ENCODE measurements around the gene SRMS. TPM values are rescaled to one million over a fixed set of nuclear protein-coding genes. Genes with fewer than 3 reads are reported as not detected.

SRMS gene
- total and polyA plus RNA-seq, 2 donors (not counting 1 experiment from before 2014, with no cell fraction given): 0.17 to 0.54 TPM

GRCh38 chr20:63534831-63535651, 12.5 kb downstream of the SRMS start:
- Histone ChIP-seq H3K9ac (ENCODE audit: low read length) (no peak overlapping the region), H3K4me3 (ENCODE audit: control extremely low read depth in 1 of 5, extremely low read depth in 1 of 5, insufficient read depth in 1 of 5, low read depth in 2 of 5, low read length in 4 of 5) (no peak overlapping the region), H2AFZ (ENCODE audit: insufficient read depth, low read depth, low read length, poor library complexity, severe bottlenecking) (no peak overlapping the region), H4K20me1 (ENCODE audit: control insufficient read depth, insufficient read depth, low read length, poor library complexity, severe bottlenecking) (no peaks in the 10 kb centered on the region), H3K4me1 (ENCODE audit: control insufficient read depth in 2 of 2, insufficient read depth in 2 of 2, low read length in 2 of 2) (peaks cover 21 to 33% of the 10 kb centered on the region in 2 donors), H3K27ac (ENCODE audit: low read length in 2 of 2) (no peak overlapping the region), H3K4me2 (replicated peaks; ENCODE audit: low read depth, low read length, poor library complexity, severe bottlenecking) (no peak overlapping the region), H3K9me3 (ENCODE audit: control extremely low read depth in 1 of 3, control insufficient read depth in 2 of 3, insufficient read depth in 1 of 3, low read length in 2 of 3) (peaks cover 0 to 3% (median 0%) of the 10 kb centered on the region in 3 donors), H3K79me2 (ENCODE audit: control insufficient read depth, insufficient read depth, low read length) (no peaks in the 10 kb centered on the region), H3K27me3 (replicated peaks in 1 of 4; ENCODE audit: control extremely low read depth in 1 of 4, control insufficient read depth in 3 of 4, insufficient read depth in 4 of 4, low read length in 3 of 4) (no peaks in the 10 kb centered on the region), H3K36me3 (replicated peaks in 1 of 2; ENCODE audit: control extremely low read depth in 1 of 2, control insufficient read depth in 1 of 2, extremely low read depth in 1 of 2, insufficient read depth in 2 of 2, low read length in 1 of 2) (no peaks in the 10 kb centered on the region)
- ATAC-seq (ENCODE audit: low read depth) (no peak), DNase-seq (no peak)
- H3K9me3 Mint-ChIP-seq (ENCODE audit: insufficient read depth): no peaks in the 10 kb centered on the region
- H3K27ac Mint-ChIP-seq: peak overlapping the region; percentile 26
- no peak overlapping the region for H3K4me3 Mint-ChIP-seq
- 85% methylated on average over 47 of the region's 49 CpGs for WGBS (ENCODE audit: insufficient coverage)
- intact Hi-C loops (cut with micrococcal nuclease): loop anchor here (5.0 kb wide), 2 partner anchors 202 to 422 kb away; partner anchors contain the start of genes LIME1, SLC2A4RG and UCKL1
- no peak for TF ChIP-seq CTCF (IDR thresholded peaks at IDR 0.05)
- no peak for TF ChIP-seq EZH2 (IDR thresholded peaks at IDR 0.05; ENCODE audit: borderline replicate concordance, insufficient read depth, low read depth, low read length, poor library complexity, severe bottlenecking)
- peaks cover 27% of the 10 kb centered on the region for H3K4me1 Mint-ChIP-seq
- H3K27me3 Mint-ChIP-seq: no peaks in the 10 kb centered on the region
- POLR2A ChIA-PET: interaction anchor here (0.6 kb wide), 1 partner anchor 367 kb away, joined by 10 read pairs; no protein-coding TSS in a partner anchor
- CTCF ChIA-PET: interaction anchor here (2.2 kb wide), 1 partner anchor 438 kb away, joined by 8 read pairs; no protein-coding TSS in a partner anchor

GRCh38 chr20:63534427-63534830, 13.1 kb downstream of the SRMS start:
- Histone ChIP-seq H3K4me3 (ENCODE audit: control extremely low read depth in 1 of 5, extremely low read depth in 1 of 5, insufficient read depth in 1 of 5, low read depth in 2 of 5, low read length in 4 of 5) (no peak overlapping the region), H3K36me3 (replicated peaks in 1 of 2; ENCODE audit: control extremely low read depth in 1 of 2, control insufficient read depth in 1 of 2, extremely low read depth in 1 of 2, insufficient read depth in 2 of 2, low read length in 1 of 2) (no peaks in the 10 kb centered on the region), H3K4me1 (ENCODE audit: control insufficient read depth in 2 of 2, insufficient read depth in 2 of 2, low read length in 2 of 2) (peaks cover 21 to 32% of the 10 kb centered on the region in 2 donors), H3K27ac (ENCODE audit: low read length in 2 of 2) (no peak overlapping the region), H3K27me3 (replicated peaks in 1 of 4; ENCODE audit: control extremely low read depth in 1 of 4, control insufficient read depth in 3 of 4, insufficient read depth in 4 of 4, low read length in 3 of 4) (peaks cover 0 to 2% (median 0%) of the 10 kb centered on the region in 4 experiments), H3K9ac (ENCODE audit: low read length) (no peak overlapping the region), H3K4me2 (replicated peaks; ENCODE audit: low read depth, low read length, poor library complexity, severe bottlenecking) (no peak overlapping the region), H3K9me3 (ENCODE audit: control extremely low read depth in 1 of 3, control insufficient read depth in 2 of 3, insufficient read depth in 1 of 3, low read length in 2 of 3) (peaks cover 0 to 3% (median 0%) of the 10 kb centered on the region in 3 donors), H4K20me1 (ENCODE audit: control insufficient read depth, insufficient read depth, low read length, poor library complexity, severe bottlenecking) (no peaks in the 10 kb centered on the region), H2AFZ (ENCODE audit: insufficient read depth, low read depth, low read length, poor library complexity, severe bottlenecking) (no peak overlapping the region), H3K79me2 (ENCODE audit: control insufficient read depth, insufficient read depth, low read length) (no peaks in the 10 kb centered on the region)
- H3K4me1 Mint-ChIP-seq: peaks cover 22% of the 10 kb centered on the region
- ChIA-PET POLR2A (no interaction called here), CTCF (no interaction called here)
- TF ChIP-seq CTCF (IDR thresholded peaks at IDR 0.05) (no peak), EZH2 (IDR thresholded peaks at IDR 0.05; ENCODE audit: borderline replicate concordance, insufficient read depth, low read depth, low read length, poor library complexity, severe bottlenecking) (no peak)
- H3K27ac Mint-ChIP-seq: no peak overlapping the region
- intact Hi-C loops (cut with micrococcal nuclease): no loop called here
- no peak overlapping the region for H3K4me3 Mint-ChIP-seq
- DNase-seq: no peak
- ATAC-seq (ENCODE audit: low read depth): no peak
- WGBS (ENCODE audit: insufficient coverage): 78% methylated on average over 12 of the region's 12 CpGs
- H3K27me3 Mint-ChIP-seq: no peaks in the 10 kb centered on the region
- H3K9me3 Mint-ChIP-seq (ENCODE audit: insufficient read depth): no peaks in the 10 kb centered on the region
